Head of caudate nucleus (tissue), 42 donors: Measurements from ENCODE around the gene ARHGEF12.

Experiments used
- DNase-seq, 42 donors: peaks; one replicate each; pipeline versions ENCODE4 v3.0.0 to v3.0.0-alpha.2; 2020 to 2021; ENCODE audit warnings: mixed read lengths in 7 of 42
- intact Hi-C: fragments of 100-400 bp; cut with DNase I; formaldehyde crosslinking; loops from one replicate; pipeline ENCODE4 v1.15.0; 2022

The ARHGEF12 gene

GRCh38 chr11:120335908-120336640, at the start of gene ARHGEF12:
TSS of gene ARHGEF12 (plus strand) at chr11:120336413. CDS start at chr11:120337244, 831 bp downstream.
- DNase-seq: peak; percentile 74 to 97 (median 94)
- intact Hi-C loops: loop anchor here (5.0 to 10.0 kb wide), 2 partner anchors 49 to 176 kb away; partner anchors contain the start of gene GRIK4

DNA sequence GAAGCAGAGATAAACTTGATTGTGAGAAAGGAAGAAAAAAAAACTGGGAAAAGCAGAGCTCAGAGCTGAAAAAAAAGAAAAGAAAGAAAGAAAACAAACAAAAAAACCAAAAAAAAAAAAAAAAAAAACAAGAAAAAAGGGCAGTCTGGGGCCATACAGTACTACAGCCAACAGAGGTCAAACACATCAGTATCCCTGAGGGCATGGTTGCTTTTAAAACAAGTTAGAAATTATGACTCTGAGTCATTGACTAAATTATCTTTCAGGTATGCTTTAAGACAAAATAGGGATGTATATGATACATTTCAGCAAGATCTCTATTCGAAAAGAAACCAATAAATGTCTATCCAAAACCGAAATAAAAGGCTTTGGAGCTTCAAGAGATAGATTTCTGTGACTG, 48.2 kb upstream of the ARHGEF12 start:
- no peak for DNase-seq
- intact Hi-C loops: no loop called here

DNA sequence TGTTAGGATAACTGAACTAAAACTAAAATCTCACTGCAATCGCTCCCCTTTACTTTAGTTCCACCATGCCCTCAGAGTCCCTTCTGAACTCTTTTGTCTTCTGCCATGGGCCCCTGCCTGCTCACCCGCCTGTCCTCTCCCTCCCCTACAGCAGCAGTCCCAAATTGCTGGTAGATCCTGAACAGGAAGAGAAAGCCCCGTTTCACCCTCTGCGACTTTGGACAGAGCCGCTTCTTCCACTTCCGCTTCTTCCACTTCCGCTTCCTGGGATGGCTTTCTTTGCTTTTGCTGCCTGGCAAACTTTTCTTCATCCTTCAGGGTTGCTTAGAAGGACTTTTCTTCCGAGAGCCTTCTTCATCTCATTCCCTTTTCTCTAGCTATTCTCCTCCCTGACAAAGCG, 46.8 kb upstream of the ARHGEF12 start:
- intact Hi-C loops: no loop called here

GRCh38 chr11:120290956-120291355, 45.3 kb upstream of the ARHGEF12 start:
- intact Hi-C loops: no loop called here
- no peak for DNase-seq

More for the DNA sequence above, 46.8 kb upstream of the ARHGEF12 start:
- DNase-seq: no peak

DNA sequence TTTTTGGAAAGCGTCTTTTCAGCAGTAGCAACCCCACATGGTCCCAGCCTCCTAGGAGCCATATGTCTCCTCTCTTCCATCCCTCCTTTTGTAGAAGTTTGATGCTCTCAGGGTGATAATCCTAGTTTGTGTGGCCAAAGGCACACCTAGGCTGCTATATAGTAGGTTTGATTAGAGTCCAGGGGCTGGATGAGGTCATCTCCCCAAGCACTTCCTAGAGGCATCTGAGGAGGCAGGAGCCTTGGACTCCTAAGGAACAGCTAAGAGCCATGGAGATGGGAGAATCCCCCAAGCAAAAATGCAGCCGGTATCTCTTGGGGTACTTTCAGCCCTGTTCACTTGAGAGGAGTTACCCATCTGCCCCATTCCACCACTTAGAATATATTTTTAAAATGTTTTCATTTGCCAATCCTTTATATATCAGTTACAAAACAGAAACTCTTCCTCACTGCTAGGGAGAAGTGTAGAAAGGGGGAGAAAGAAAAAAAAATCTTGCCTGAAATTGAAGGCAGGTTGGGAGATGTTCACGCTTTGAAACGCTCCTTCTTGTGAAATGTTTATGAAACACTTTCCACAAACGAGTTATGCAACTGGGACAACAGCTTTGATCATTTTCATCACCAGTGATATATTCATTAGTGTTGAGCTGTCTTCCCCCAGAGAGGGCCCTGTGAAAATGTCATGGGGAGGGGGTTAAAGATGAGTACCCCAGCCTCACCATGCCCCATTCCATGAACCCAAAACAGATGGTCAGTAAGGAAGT, 43.0 kb upstream of the ARHGEF12 start:
- intact Hi-C loops: no loop called here
- no peak for DNase-seq

GRCh38 chr11:120294096-120294495, 42.1 kb upstream of the ARHGEF12 start:
- DNase-seq: no peak
- intact Hi-C loops: no loop called here

- no peak for DNase-seq
- intact Hi-C loops: no loop called here
Observed at GRCh38 chr11:120295099-120295498, 41.1 kb upstream of the ARHGEF12 start.

- intact Hi-C loops: no loop called here
Observed at GRCh38 chr11:120296554-120296953, 39.7 kb upstream of the ARHGEF12 start.

GRCh38 chr11:120298461-120298860, 37.8 kb upstream of the ARHGEF12 start:
- no peak for DNase-seq
- intact Hi-C loops: no loop called here

More at GRCh38 chr11:120296554-120296953, 39.7 kb upstream of the ARHGEF12 start:
- no peak for DNase-seq

- DNase-seq: no peak
Observed at GRCh38 chr11:120302001-120302805, 34.0 kb upstream of the ARHGEF12 start.

GRCh38 chr11:120303004-120303637, 33.1 kb upstream of the ARHGEF12 start:
- intact Hi-C loops: loop anchor here (2.0 to 5.0 kb wide), 2 partner anchors 66 to 128 kb away; no protein-coding TSS in a partner anchor
- DNase-seq: peak in 40 of 42 donors; percentile 14 to 89 (median 61)

More at GRCh38 chr11:120302001-120302805, 34.0 kb upstream of the ARHGEF12 start:
- intact Hi-C loops: loop anchor here (2.0 to 5.0 kb wide), 2 partner anchors 65 to 127 kb away; no protein-coding TSS in a partner anchor

GRCh38 chr11:120304526-120304925, 31.7 kb upstream of the ARHGEF12 start:
- DNase-seq: no peak
- intact Hi-C loops: loop anchor here (5.0 kb wide), 1 partner anchor 67 kb away; no protein-coding TSS in a partner anchor

- intact Hi-C loops: no loop called here
- DNase-seq: no peak
Observed at GRCh38 chr11:120305286-120305685, 30.9 kb upstream of the ARHGEF12 start.

- peak in 1 of 42 donors; percentile 46 for DNase-seq
- intact Hi-C loops: no loop called here
Observed at GRCh38 chr11:120306519-120307242, 29.5 kb upstream of the ARHGEF12 start.

- no peak for DNase-seq
- intact Hi-C loops: no loop called here
Observed at GRCh38 chr11:120307476-120307875, 28.7 kb upstream of the ARHGEF12 start.

DNA sequence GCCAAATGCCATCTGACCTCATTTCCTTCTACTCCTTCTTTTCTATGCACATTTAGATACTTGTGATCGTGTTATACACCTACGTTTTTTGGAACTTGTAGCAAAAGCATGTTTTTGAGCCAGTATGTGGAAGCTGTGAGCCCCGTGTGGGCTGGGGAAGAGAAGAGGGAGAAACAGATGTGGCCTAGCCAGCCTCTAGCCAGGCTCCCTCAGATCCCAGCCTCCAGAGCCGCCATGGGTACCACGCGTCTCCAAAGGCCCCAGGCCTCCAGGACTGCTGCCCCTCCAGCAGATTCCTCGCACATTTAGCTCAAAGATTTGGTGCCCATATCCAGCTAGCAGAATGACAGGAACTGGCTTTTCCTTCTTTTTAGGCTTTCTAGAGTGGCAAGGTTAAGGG, 28.1 kb upstream of the ARHGEF12 start:
- no peak for DNase-seq
- intact Hi-C loops: no loop called here

DNA sequence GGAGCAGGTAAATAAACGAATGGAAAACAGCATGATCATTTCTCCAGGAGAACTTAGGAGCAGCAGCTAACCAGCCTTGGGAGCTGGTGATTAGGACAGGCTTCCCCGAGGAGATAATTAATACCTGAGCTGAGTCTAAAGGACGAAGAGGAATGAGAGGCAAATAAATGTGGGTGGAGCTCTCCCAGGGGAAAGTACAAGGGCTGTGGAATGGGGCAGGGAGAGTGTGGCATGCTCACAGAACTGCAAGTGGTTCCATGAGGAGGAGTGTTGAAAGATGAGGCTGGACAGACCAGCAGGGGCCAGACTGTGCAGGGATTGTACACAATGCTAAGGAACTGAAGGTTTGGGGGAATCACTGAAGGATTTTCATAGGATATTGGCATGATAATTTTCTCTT, 25.3 kb upstream of the ARHGEF12 start:
- intact Hi-C loops: no loop called here
- DNase-seq: no peak

- intact Hi-C loops: no loop called here
- no peak for DNase-seq
Observed at GRCh38 chr11:120314861-120315260, 21.4 kb upstream of the ARHGEF12 start.
